Measurements from ENCODE around the gene FGF1.

The FGF1 gene

GRCh38 chr5:142694092-142694856, 8.4 kb upstream of the FGF1 start:
- no peak for DNase-seq

- no peak for DNase-seq
Observed at GRCh38 chr5:142692321-142692894, 6.5 kb upstream of the FGF1 start.

GRCh38 chr5:142690667-142691066, 4.8 kb upstream of the FGF1 start:
- no peak for DNase-seq

GRCh38 chr5:142689081-142689480, 3.2 kb upstream of the FGF1 start:
- no peak for DNase-seq

GRCh38 chr5:142688281-142688989, 2.5 kb upstream of the FGF1 start:
- no peak for DNase-seq

GRCh38 chr5:142686968-142687367, 1.1 kb upstream of the FGF1 start:
- no peak for DNase-seq

- DNase-seq = no peak
Observed at GRCh38 chr5:142686210-142686734, 382 bp upstream of the FGF1 start.

GRCh38 chr5:142684508-142685041, 1.3 kb downstream of the FGF1 start:
- DNase-seq = no peak

GRCh38 chr5:142683881-142684505, 1.9 kb downstream of the FGF1 start:
- DNase-seq = no peak

- no peak for DNase-seq
Observed at GRCh38 chr5:142683116-142683515, 2.8 kb downstream of the FGF1 start.

- no peak for DNase-seq
Observed at GRCh38 chr5:142680605-142681259, 5.2 kb downstream of the FGF1 start.

- no peak for DNase-seq
Observed at GRCh38 chr5:142679744-142680143, 6.1 kb downstream of the FGF1 start.

GRCh38 chr5:142678529-142678928, 7.4 kb downstream of the FGF1 start:
- DNase-seq = no peak

- no peak for DNase-seq
Observed at GRCh38 chr5:142677198-142677597, 8.7 kb downstream of the FGF1 start.

GRCh38 chr5:142676318-142676717, 9.6 kb downstream of the FGF1 start:
- no peak for DNase-seq

GRCh38 chr5:142674531-142675469, 11.1 kb downstream of the FGF1 start:
- DNase-seq = no peak

GRCh38 chr5:142671801-142672200, 14.1 kb downstream of the FGF1 start:
- DNase-seq = no peak

GRCh38 chr5:142671266-142671665, 14.6 kb downstream of the FGF1 start:
- DNase-seq = no peak

GRCh38 chr5:142670804-142671203, 15.1 kb downstream of the FGF1 start:
- DNase-seq = no peak

- no peak for DNase-seq
Observed at GRCh38 chr5:142669477-142669876, 16.4 kb downstream of the FGF1 start.

- DNase-seq = no peak
Observed at GRCh38 chr5:142668336-142668735, 17.6 kb downstream of the FGF1 start.
